Transverse colon (tissue), 4 donors: ENCODE data around the gene EMX1. TPM values are rescaled to one million over a fixed set of nuclear protein-coding genes. Genes with fewer than 3 reads are reported as not detected.

ENCODE experiments used
- DNase-seq: peaks from one replicate; pipeline ENCODE4 v3.0.0-alpha.2; 2019
- H3K27ac ChIP-seq, 4 donors: fragments of 200-600 bp; sonication (generic); 2 replicates each; pipeline ENCODE4 v1.5.1; 2016 to 2018; ENCODE audit warnings: inconsistent platforms in 4 of 4
- H3K27me3 ChIP-seq: fragments of 200-600 bp; sonication (generic); 2 replicates; pipeline ENCODE4 v1.5.1; 2017; ENCODE audit warnings: inconsistent platforms
- H3K36me3 ChIP-seq, 4 donors: fragments of 200-600 bp; sonication (generic); 2 replicates each; pipeline ENCODE4 v1.5.1; 2017 to 2019; ENCODE audit warnings: inconsistent platforms in 4 of 4
- H3K4me1 ChIP-seq, 4 donors: fragments of 200-600 bp; sonication (generic); 2 replicates each; pipeline ENCODE4 v1.5.1; 2017 to 2020; ENCODE audit warnings: inconsistent platforms in 4 of 4
- H3K4me3 ChIP-seq, 4 donors: fragments of 200-600 bp; sonication (generic); 1 replicate in 1 of 4; 2 replicates in 3 of 4; pipeline versions ENCODE4 v1.5.1 to v1.6.1; 2017 to 2019; ENCODE audit warnings: inconsistent platforms in 4 of 4
- H3K9me3 ChIP-seq, 2 donors: fragments of 200-600 bp; sonication (generic); 2 replicates each; pipeline ENCODE4 v1.5.1; 2017 to 2019; ENCODE audit warnings: inconsistent platforms in 2 of 2
- CTCF ChIP-seq, 5 experiments: fragments of 200-600 bp in 3 of 5; fragments of 450-650 bp in 2 of 5; sonication (generic) in 3 of 5; IDR thresholded peaks; 1 replicate in 2 of 5; 2 replicates in 3 of 5; pipeline ENCODE4 v1.5.1; 2016 to 2017; ENCODE audit warnings: antibody characterized with exemption in 5 of 5, inconsistent platforms in 3 of 5, mild to moderate bottlenecking in 2 of 5, moderate library complexity in 1 of 5
- EP300 ChIP-seq: sonication (generic); formaldehyde crosslinking; IDR thresholded peaks from one replicate; pipeline ENCODE4 v1.6.1; 2017; ENCODE audit warnings: antibody characterized with exemption, low read depth
- POLR2A ChIP-seq: fragments of 450-650 bp; IDR thresholded peaks from one replicate; pipeline ENCODE4 v1.6.1; 2016; ENCODE audit warnings: antibody characterized with exemption, mild to moderate bottlenecking, moderate library complexity
- POLR2AphosphoS5 ChIP-seq, 3 donors: sonication (generic); formaldehyde crosslinking; IDR thresholded peaks; one replicate each; pipeline ENCODE4 v1.6.1; 2016; ENCODE audit warnings: antibody characterized with exemption in 3 of 3
- WGBS, 2 donors: methylation state at CpG; one replicate each; pipeline ENCODE4 v1.1.5; 2018; ENCODE audit warnings: low coverage in 1 of 2; 5-methylcytosine and 5-hydroxymethylcytosine counted together
- in situ Hi-C, 4 donors: fragments of 200-750 bp; cut with MboI; loops; one replicate each; pipeline versions ENCODE4 v1.15.0 to v1.15.1; 2017; ENCODE audit warnings: low sequenced_read_pairs in 3 of 4, low pct_ligation_motif_present in 1 of 4, low pct_unique_long_range_greater_than_20kb in 1 of 4
- intact Hi-C: fragments of 100-400 bp; cut with DNase I; formaldehyde crosslinking; loops from one replicate; pipeline ENCODE4 v1.15.1; 2023; ENCODE audit warnings: low total_unique reads
- total RNA-seq, 4 donors: library from RNA; depleted of rRNA; stranded (reverse); fragments of >200 nt; gene quantifications; one replicate each; pipeline ENCODE4 v1.1.0, GENCODE V29; 2016

The EMX1 gene
- total RNA-seq, 4 donors from 2014 or later = 1.5 to 2.9 (median 2.7) TPM; not detected in 1

- Histone ChIP-seq H3K27me3 (no peaks in the 10 kb centered on the region), H3K4me1 (peaks cover 0 to 11% (median 0%) of the 10 kb centered on the region in 4 donors), H3K36me3 (peaks cover 0 to 2% (median 0%) of the 10 kb centered on the region in 4 donors), H3K27ac (no peak overlapping the region), H3K4me3 (no peak overlapping the region), H3K9me3 (no peaks in the 10 kb centered on the region)
- 79 to 89% methylated on average over 6 to 11 of the region's 11 CpGs for WGBS, 2 donors
- DNase-seq = no peak
- intact Hi-C loops = no loop called here
- TF ChIP-seq POLR2AphosphoS5 (IDR thresholded peaks at IDR 0.05) = no peak
- no peak for TF ChIP-seq CTCF (IDR thresholded peaks at IDR 0.05)
- TF ChIP-seq EP300 = no peak
- no peak for TF ChIP-seq POLR2A
- in situ Hi-C loops = loop anchor here in 2 of 4 donors (10.0 to 25.0 kb wide), 2 partner anchors 172 to 204 kb away; no protein-coding TSS in a partner anchor
Observed at GRCh38 chr2:72982781-72983499, 65.6 kb downstream of the EMX1 start.

GRCh38 chr2:72983500-72984161 lies 66.3 kb downstream of the EMX1 start:
- Histone ChIP-seq H3K27me3 (no peaks in the 10 kb centered on the region), H3K4me3 (no peak overlapping the region), H3K27ac (no peak overlapping the region), H3K36me3 (peaks cover 0 to 4% (median 0%) of the 10 kb centered on the region in 4 donors), H3K9me3 (no peaks in the 10 kb centered on the region), H3K4me1 (peaks cover 0 to 11% (median 0%) of the 10 kb centered on the region in 4 donors)
- intact Hi-C loops (no loop called here), in situ Hi-C loops (loop anchor here in 2 of 4 donors (10.0 to 25.0 kb wide), 2 partner anchors 171 to 204 kb away; no protein-coding TSS in a partner anchor)
- WGBS, 2 donors = 65% methylated on average over 10 of the region's 10 CpGs; no CpG with 5 or more reads in 1 of the 2 donors
- TF ChIP-seq POLR2A = no peak
- DNase-seq = peak; percentile 53

- no peak for DNase-seq
- Histone ChIP-seq H3K9me3 (no peaks in the 10 kb centered on the region), H3K36me3 (peaks cover 0 to 4% (median 0%) of the 10 kb centered on the region in 4 donors), H3K4me1 (peaks cover 0 to 11% (median 0%) of the 10 kb centered on the region in 4 donors), H3K4me3 (no peak overlapping the region), H3K27me3 (no peaks in the 10 kb centered on the region), H3K27ac (no peak overlapping the region)
- 60 to 91% methylated on average over 1 to 7 of the region's 7 CpGs for WGBS, 2 donors
- no peak for TF ChIP-seq POLR2AphosphoS5 (IDR thresholded peaks at IDR 0.05)
- TF ChIP-seq POLR2A = no peak
- no peak for TF ChIP-seq EP300
- TF ChIP-seq CTCF (IDR thresholded peaks at IDR 0.05) = no peak
- intact Hi-C loops = no loop called here
- in situ Hi-C loops = loop anchor here in 2 of 4 donors (10.0 to 25.0 kb wide), 2 partner anchors 171 to 203 kb away; no protein-coding TSS in a partner anchor
Observed at GRCh38 chr2:72984172-72984671, 66.9 kb downstream of the EMX1 start.

Other genes with a start within 250 kb of the EMX1 start
- 10 to 100 TPM; 15.7 to 58.4 (median 37.9) TPM for gene EXOC6B, start 91.5 kb upstream of the EMX1 start, total RNA-seq
- 100 to 1,000 TPM in 1 of 4 donors, 10 to 100 TPM in 3; 83.8 to 431 (median 98.0) TPM for gene SPR, start 30.1 kb upstream of the EMX1 start, total RNA-seq
- gene SFXN5, start 154.2 kb downstream of the EMX1 start, total RNA-seq = 10 to 100 TPM; 12.3 to 98.4 (median 42.7) TPM
- 10 to 100 TPM; 22.7 to 31.0 (median 26.9) TPM for gene RAB11FIP5, start 195.4 kb downstream of the EMX1 start, total RNA-seq